Mucosa of stomach (tissue), 1 donor: ENCODE data around the gene TMCO2.
"Not testable (repeated sequence)": the region's sequence is repeated elsewhere in the genome, so short reads cannot be mapped to it uniquely, and the experiment has no call there.

ENCODE experiments used
- H3K27me3 ChIP-seq: one replicate; pipeline ENCODE4 v1.7.0; 2013; ENCODE audit warnings: mild to moderate bottlenecking, low read length; ENCODE audit not compliant: control insufficient read depth, insufficient read depth
- H3K36me3 ChIP-seq: one replicate; pipeline ENCODE4 v1.7.0; 2013; ENCODE audit warnings: low read length; ENCODE audit not compliant: control insufficient read depth, insufficient read depth
- H3K4me1 ChIP-seq: one replicate; pipeline ENCODE4 v1.7.0; 2013; ENCODE audit warnings: mild to moderate bottlenecking, low read length; ENCODE audit not compliant: control insufficient read depth, insufficient read depth
- H3K4me3 ChIP-seq: one replicate; pipeline ENCODE4 v1.7.0; 2013; ENCODE audit warnings: low read length
- H3K9ac ChIP-seq: one replicate; pipeline ENCODE4 v1.7.0; 2013; ENCODE audit warnings: mild to moderate bottlenecking, low read length, moderate library complexity
- H3K9me3 ChIP-seq: one replicate; pipeline ENCODE4 v1.7.0; 2013; ENCODE audit warnings: mild to moderate bottlenecking, low read length, moderate library complexity; ENCODE audit not compliant: control insufficient read depth
- donor health status: Pancreatic carcinoma.

Gene TMCO2

GRCh38 chr1:40247655-40248054 lies at the start of gene TMCO2:
TSS of gene TMCO2 (plus strand) at chr1:40247937. CDS start at chr1:40247994, 57 bp downstream.
- Histone ChIP-seq H3K27me3 (no peaks in the 10 kb centered on the region), H3K9ac (no peak within 1 kb of the TSS), H3K4me3 (no peak within 1 kb of the TSS), H3K4me1 (peaks cover 23% of the 10 kb centered on the region), H3K9me3 (no peaks in the 10 kb centered on the region), H3K36me3 (no peaks in the 10 kb centered on the region)

GRCh38 chr1:40199126-40199525 lies 48.6 kb upstream of the TMCO2 start:
- no peaks in the 10 kb centered on the region for H3K4me1 ChIP-seq
- no peak overlapping the region for H3K9ac ChIP-seq
- H3K9me3 ChIP-seq: no peaks in the 10 kb centered on the region
- no peaks in the 10 kb centered on the region for H3K36me3 ChIP-seq
- no peak overlapping the region for H3K4me3 ChIP-seq
- no peaks in the 10 kb centered on the region for H3K27me3 ChIP-seq

- Histone ChIP-seq H3K4me1 (no peaks in the 10 kb centered on the region), H3K27me3 (no peaks in the 10 kb centered on the region), H3K9ac (no peak overlapping the region), H3K4me3 (no peak overlapping the region), H3K36me3 (no peaks in the 10 kb centered on the region), H3K9me3 (no peaks in the 10 kb centered on the region)
Observed at GRCh38 chr1:40204856-40205255, 42.9 kb upstream of the TMCO2 start.

GRCh38 chr1:40210511-40211204 lies 37.1 kb upstream of the TMCO2 start:
- H3K4me1 ChIP-seq: no peaks in the 10 kb centered on the region
- H3K9ac ChIP-seq: no peak overlapping the region
- no peaks in the 10 kb centered on the region for H3K27me3 ChIP-seq
- H3K4me3 ChIP-seq: no peak overlapping the region
- no peaks in the 10 kb centered on the region for H3K9me3 ChIP-seq
- no peaks in the 10 kb centered on the region for H3K36me3 ChIP-seq

- Histone ChIP-seq H3K4me3 (no peak overlapping the region), H3K9me3 (no peaks in the 10 kb centered on the region), H3K27me3 (no peaks in the 10 kb centered on the region), H3K9ac (no peak overlapping the region), H3K4me1 (no peaks in the 10 kb centered on the region), H3K36me3 (no peaks in the 10 kb centered on the region)
Observed at GRCh38 chr1:40218333-40218732, 29.4 kb upstream of the TMCO2 start.

GRCh38 chr1:40221471-40221905 lies 26.2 kb upstream of the TMCO2 start:
- H3K9me3 ChIP-seq, H3K4me3 ChIP-seq, H3K27me3 ChIP-seq, H3K4me1 ChIP-seq, H3K36me3 ChIP-seq, H3K9ac ChIP-seq: not testable (repeated sequence)

GRCh38 chr1:40221977-40222772 lies 25.6 kb upstream of the TMCO2 start:
- Histone ChIP-seq H3K9me3 (no peaks in the 10 kb centered on the region), H3K4me1 (no peaks in the 10 kb centered on the region), H3K36me3 (no peaks in the 10 kb centered on the region), H3K4me3 (no peak overlapping the region), H3K27me3 (no peaks in the 10 kb centered on the region), H3K9ac (no peak overlapping the region)

- Histone ChIP-seq H3K27me3 (no peaks in the 10 kb centered on the region), H3K4me1 (no peaks in the 10 kb centered on the region), H3K9ac (no peak overlapping the region), H3K9me3 (no peaks in the 10 kb centered on the region), H3K4me3 (no peak overlapping the region), H3K36me3 (no peaks in the 10 kb centered on the region)
Observed at GRCh38 chr1:40224040-40224439, 23.7 kb upstream of the TMCO2 start.

GRCh38 chr1:40226192-40226591 lies 21.5 kb upstream of the TMCO2 start:
- Histone ChIP-seq H3K9me3 (no peaks in the 10 kb centered on the region), H3K4me1 (no peaks in the 10 kb centered on the region), H3K27me3 (no peaks in the 10 kb centered on the region), H3K36me3 (no peaks in the 10 kb centered on the region), H3K4me3 (no peak overlapping the region), H3K9ac (no peak overlapping the region)

GRCh38 chr1:40232444-40232843 lies 15.3 kb upstream of the TMCO2 start:
- H3K4me1 ChIP-seq: no peaks in the 10 kb centered on the region
- H3K9ac ChIP-seq: no peak overlapping the region
- no peaks in the 10 kb centered on the region for H3K27me3 ChIP-seq
- peaks cover 14% of the 10 kb centered on the region for H3K36me3 ChIP-seq
- H3K4me3 ChIP-seq: no peak overlapping the region
- no peaks in the 10 kb centered on the region for H3K9me3 ChIP-seq

- Histone ChIP-seq H3K9ac (no peak overlapping the region), H3K4me3 (no peak overlapping the region), H3K9me3 (no peaks in the 10 kb centered on the region), H3K36me3 (peaks cover 8% of the 10 kb centered on the region), H3K27me3 (no peaks in the 10 kb centered on the region), H3K4me1 (peaks cover 15% of the 10 kb centered on the region)
Observed at GRCh38 chr1:40239626-40240025, 8.1 kb upstream of the TMCO2 start.

GRCh38 chr1:40240390-40240789 lies 7.3 kb upstream of the TMCO2 start:
- H3K27me3 ChIP-seq: no peaks in the 10 kb centered on the region
- H3K36me3 ChIP-seq: peaks cover 8% of the 10 kb centered on the region
- H3K4me3 ChIP-seq: no peak overlapping the region
- peaks cover 23% of the 10 kb centered on the region for H3K4me1 ChIP-seq
- H3K9ac ChIP-seq: no peak overlapping the region
- no peaks in the 10 kb centered on the region for H3K9me3 ChIP-seq
